Measurements from ENCODE around the gene CERT1.

Gene CERT1

DNA sequence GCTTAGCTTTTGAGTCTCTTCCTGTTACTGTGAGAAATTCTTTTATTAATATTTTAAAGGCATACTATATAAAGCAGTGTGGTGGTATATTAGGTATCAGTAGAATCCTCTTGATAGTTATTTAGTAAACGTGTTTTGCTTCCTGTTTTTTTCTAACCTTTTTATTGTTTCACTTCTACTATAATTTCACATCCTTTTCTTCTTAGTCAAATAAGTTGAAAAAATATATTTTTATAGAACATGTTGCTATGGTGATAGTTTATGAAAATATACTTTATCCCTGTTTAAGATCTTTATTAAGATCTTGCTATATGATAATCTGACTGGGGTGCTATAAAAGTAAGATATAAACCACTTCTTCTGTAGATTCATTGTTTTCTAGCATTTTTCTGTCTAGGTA, 2.4 kb upstream of the CERT1 start:
- DNase-seq (ENCODE audit: low read depth in 2 of 2): no peak
- TF ChIP-seq, protein P1, sequence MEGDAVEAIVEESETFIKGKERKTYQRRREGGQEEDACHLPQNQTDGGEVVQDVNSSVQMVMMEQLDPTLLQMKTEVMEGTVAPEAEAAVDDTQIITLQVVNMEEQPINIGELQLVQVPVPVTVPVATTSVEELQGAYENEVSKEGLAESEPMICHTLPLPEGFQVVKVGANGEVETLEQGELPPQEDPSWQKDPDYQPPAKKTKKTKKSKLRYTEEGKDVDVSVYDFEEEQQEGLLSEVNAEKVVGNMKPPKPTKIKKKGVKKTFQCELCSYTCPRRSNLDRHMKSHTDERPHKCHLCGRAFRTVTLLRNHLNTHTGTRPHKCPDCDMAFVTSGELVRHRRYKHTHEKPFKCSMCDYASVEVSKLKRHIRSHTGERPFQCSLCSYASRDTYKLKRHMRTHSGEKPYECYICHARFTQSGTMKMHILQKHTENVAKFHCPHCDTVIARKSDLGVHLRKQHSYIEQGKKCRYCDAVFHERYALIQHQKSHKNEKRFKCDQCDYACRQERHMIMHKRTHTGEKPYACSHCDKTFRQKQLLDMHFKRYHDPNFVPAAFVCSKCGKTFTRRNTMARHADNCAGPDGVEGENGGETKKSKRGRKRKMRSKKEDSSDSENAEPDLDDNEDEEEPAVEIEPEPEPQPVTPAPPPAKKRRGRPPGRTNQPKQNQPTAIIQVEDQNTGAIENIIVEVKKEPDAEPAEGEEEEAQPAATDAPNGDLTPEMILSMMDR (IDR thresholded peaks at IDR 0.05; ENCODE audit: low read depth, low read length): no peak
- no peak overlapping the region for H3K4me3 ChIP-seq (replicated peaks in 1 of 2; ENCODE audit: low read depth in 2 of 2, low read length in 2 of 2)

DNA sequence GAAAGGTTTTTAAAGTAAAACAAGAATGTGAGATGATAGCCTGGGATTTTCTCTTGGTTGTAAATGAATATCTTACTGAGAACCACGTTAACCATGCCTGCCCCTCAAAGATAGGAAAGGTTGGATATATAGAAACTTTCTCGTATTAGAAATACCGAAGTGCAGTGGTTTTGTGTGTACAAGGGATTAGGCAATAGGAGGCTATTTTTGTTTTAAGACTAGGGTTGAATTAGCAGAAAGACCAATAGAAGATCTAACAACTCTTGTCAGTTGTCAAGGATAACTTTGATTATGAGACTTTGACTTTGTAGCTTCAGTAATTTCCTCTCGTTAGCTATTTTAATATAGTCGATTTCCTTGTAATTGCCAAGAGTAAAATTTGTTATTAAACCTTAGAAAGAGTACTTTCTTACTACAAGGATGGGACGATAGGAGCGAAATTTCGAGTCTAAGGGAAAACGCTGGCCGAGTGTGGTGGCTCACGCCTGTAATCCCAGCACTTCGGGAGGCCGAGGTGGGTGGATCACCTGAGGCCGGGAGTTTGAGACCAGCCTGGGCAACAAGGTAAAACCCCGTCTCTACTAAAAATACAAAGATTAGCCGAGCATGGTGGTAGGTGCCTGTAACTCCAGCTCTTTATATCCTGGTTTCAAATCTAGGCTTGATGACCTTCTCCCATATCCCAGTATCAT, 1.1 kb upstream of the CERT1 start:
- peak overlapping the region; percentile 71 to 86 for H3K4me3 ChIP-seq (replicated peaks in 1 of 2; ENCODE audit: low read depth in 2 of 2, low read length in 2 of 2)
- peak; percentile 8 to 42 for DNase-seq (ENCODE audit: low read depth in 2 of 2)
- TF ChIP-seq, protein P1 (IDR thresholded peaks at IDR 0.05; ENCODE audit: low read depth, low read length): no peak

DNA sequence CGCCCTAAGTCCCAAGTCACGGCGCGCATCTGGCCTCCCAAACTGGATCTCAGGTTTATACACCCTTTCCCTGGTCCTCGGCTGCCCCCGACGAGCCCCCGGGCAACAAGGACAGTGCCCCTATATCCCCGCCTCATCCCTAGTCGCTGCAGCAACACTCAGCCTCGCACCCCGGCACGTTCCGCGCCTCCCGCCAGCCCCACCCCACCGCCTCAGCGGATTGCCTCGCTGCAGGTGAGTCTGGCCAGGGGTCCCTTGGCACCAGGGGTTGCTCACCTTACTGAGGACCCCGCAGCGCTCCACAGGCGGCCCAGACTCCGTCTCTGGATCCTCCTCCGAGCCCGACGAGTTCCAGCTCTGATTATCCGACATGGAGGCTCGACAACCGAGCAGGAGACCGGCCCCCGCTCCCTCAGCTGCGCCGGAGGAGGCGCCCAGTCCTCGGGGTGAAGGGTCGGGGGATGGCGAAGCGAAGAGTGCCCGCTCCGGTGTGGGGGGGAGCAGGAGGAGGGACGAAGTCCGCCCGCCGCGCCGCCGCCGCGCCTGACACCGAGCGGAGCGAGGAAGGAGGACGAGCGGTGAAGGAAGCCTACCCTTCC, 494 bp downstream of the CERT1 start:
- TF ChIP-seq, protein P1 (IDR thresholded peaks at IDR 0.05; ENCODE audit: low read depth, low read length): no peak
- H3K4me3 ChIP-seq (replicated peaks in 1 of 2; ENCODE audit: low read depth in 2 of 2, low read length in 2 of 2): peak overlapping the region; percentile 86 to 95
- DNase-seq (ENCODE audit: low read depth in 2 of 2): peak in 1 of 2 donors; percentile 46

DNA sequence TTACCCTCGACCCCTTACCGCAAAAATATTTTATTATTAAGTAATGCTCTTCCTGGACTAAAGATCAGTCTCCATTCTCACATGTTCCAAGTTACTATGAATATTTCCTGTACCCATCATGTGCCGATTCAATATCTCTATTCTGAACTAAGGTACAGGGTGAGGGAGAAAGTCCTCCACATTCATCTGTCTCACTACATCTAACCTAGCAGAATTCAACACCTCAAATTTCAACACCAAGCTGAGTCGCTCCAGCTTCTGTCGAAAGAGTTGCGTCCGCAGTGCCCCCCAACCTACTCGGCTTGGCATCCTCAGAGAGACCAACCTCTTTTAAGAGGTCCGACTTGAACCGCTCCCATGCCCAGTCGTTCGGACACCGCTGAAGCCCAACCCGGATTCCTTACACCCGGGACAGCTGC, 1.0 kb downstream of the CERT1 start:
- peak overlapping the region; percentile 86 to 95 for H3K4me3 ChIP-seq (replicated peaks in 1 of 2; ENCODE audit: low read depth in 2 of 2, low read length in 2 of 2)
- TF ChIP-seq, protein P1 (IDR thresholded peaks at IDR 0.05; ENCODE audit: low read depth, low read length): no peak
- DNase-seq (ENCODE audit: low read depth in 2 of 2): peak; percentile 48 to 55

DNA sequence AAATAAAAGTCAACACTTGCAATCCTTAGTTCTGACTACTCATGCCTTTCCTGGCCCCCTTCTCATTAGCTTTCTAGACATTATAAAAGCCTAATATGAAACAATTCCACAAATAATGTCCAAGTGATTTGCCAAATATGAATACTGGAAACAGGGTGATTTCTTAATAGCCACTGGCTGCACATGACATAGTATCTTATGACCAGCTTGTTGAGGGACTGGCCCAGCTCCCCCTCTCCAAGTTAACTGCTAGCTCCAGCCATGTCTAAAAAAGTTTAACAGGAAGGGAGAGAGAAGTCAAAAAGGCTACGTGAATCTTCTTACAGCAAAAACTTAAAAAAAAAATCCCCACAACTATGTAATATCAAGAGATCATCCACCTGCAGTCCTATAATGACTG, 1.5 kb downstream of the CERT1 start:
- peak; percentile 64 to 81 for DNase-seq (ENCODE audit: low read depth in 2 of 2)
- TF ChIP-seq, protein P1 (IDR thresholded peaks at IDR 0.05; ENCODE audit: low read depth, low read length): no peak
- H3K4me3 ChIP-seq (replicated peaks in 1 of 2; ENCODE audit: low read depth in 2 of 2, low read length in 2 of 2): peak overlapping the region; percentile 86 to 95

DNA sequence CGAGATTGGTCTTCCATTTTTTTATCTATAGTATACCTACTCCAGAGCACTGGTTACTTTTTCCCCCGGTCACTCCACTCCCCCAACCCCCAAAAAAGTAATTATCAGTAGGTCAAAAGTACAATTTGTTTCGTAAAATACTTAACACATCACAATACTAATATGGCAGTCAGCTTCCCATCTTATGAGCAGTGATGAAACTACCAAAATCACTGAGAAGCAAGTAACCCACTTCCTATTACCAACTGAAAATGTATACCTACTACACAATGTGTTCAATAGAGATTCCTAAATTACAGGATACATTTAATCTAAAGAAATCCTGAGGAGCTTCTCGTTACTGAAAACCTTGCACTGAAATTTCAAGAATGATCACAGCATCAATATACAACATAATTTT, 1.9 kb downstream of the CERT1 start:
- TF ChIP-seq, protein P1 (IDR thresholded peaks at IDR 0.05; ENCODE audit: low read depth, low read length): no peak
- peak overlapping the region; percentile 86 to 95 for H3K4me3 ChIP-seq (replicated peaks in 1 of 2; ENCODE audit: low read depth in 2 of 2, low read length in 2 of 2)
- DNase-seq (ENCODE audit: low read depth in 2 of 2): peak; percentile 10
